GM12878 (cell line): Measurements from ENCODE around the gene KBTBD13. TPM values are rescaled to one million over a fixed set of nuclear protein-coding genes. Genes with fewer than 3 reads are reported as not detected.

Source experiments
- ATAC-seq: fragments of 200-7000 bp; cut with Tn5 transposase; 3 replicates; pipeline ENCODE4 v1.9.1; 2020; ENCODE audit warnings: mild to moderate bottlenecking, moderate library complexity
- BruUV-seq: library from RNA; stranded (reverse); fragments of 400-500 nt; replicated peaks from 2 replicates; lab custom pipeline; 2021; lab: Mats Ljungman, UMichigan
- CTCF ChIA-PET: fragments of 300-600 bp; sonication (Branson Sonifier 250); formaldehyde crosslinking; extraction: SDS; loops from one replicate; lab custom pipeline; 2021; ENCODE audit warnings: inconsistent platforms; lab: Yijun Ruan, JAX
- POLR2A ChIA-PET: fragments of 350-600 bp; formaldehyde crosslinking; extraction: SDS; loops from one replicate; lab custom pipeline; 2021; ENCODE audit warnings: inconsistent platforms; lab: Charles Lee
- RAD21 ChIA-PET: fragments of 300-600 bp; sonication (Branson Sonifier 250); formaldehyde crosslinking; loops from one replicate; lab custom pipeline; 2023; ENCODE audit warnings: antibody characterized with exemption; ENCODE audit not compliant: unreplicated experiment; lab: Charles Lee
- SMC1A ChIA-PET: fragments of 300-600 bp; sonication (Branson Sonifier 250); formaldehyde crosslinking; loops from one replicate; lab custom pipeline; 2023; ENCODE audit not compliant: unreplicated experiment, uncharacterized antibody; lab: Charles Lee
- DNase-seq: peaks from one replicate; pipeline ENCODE4 v3.0.0-alpha.2; 2011; ENCODE audit warnings: low read depth, low spot score
- FAIRE-seq: peaks from 3 replicates; lab custom pipeline; 2011; peaks lifted over from hg19 to GRCh38; lab: Jason Lieb, UNC
- H2AFZ ChIP-seq: 2 replicates; pipeline ENCODE4 v1.6.0; 2011; ENCODE audit warnings: low read depth, low read length, control low read depth; ENCODE audit not compliant: control insufficient read depth
- H3K27ac ChIP-seq: 2 replicates; pipeline ENCODE4 v1.5.1; 2011; ENCODE audit warnings: control low read depth; ENCODE audit not compliant: control insufficient read depth, insufficient read depth
- H3K27me3 ChIP-seq, 2 experiments: replicated peaks in 1 of 2; 2 replicates each; pipeline versions ENCODE4 v1.6.0 to v1.6.1; 2011; ENCODE audit warnings: low read length in 1 of 2; ENCODE audit not compliant: control insufficient read depth in 2 of 2, insufficient read depth in 2 of 2
- H3K36me3 ChIP-seq, 2 experiments: 2 replicates each; pipeline ENCODE4 v1.5.1; 2011; ENCODE audit warnings: low read length in 1 of 2; ENCODE audit not compliant: control insufficient read depth in 2 of 2, insufficient read depth in 2 of 2
- H3K4me1 ChIP-seq: 2 replicates; pipeline ENCODE4 v1.6.1; 2011; ENCODE audit warnings: mild to moderate bottlenecking, low read length, moderate library complexity, mixed read lengths; ENCODE audit not compliant: control insufficient read depth, insufficient read depth
- H3K4me2 ChIP-seq: 2 replicates; pipeline ENCODE4 v1.6.0; 2011; ENCODE audit warnings: control low read depth; ENCODE audit not compliant: control insufficient read depth, insufficient read depth
- H3K4me3 ChIP-seq: fragments of 200-600 bp; sonication (generic); 2 replicates; pipeline ENCODE4 v1.5.1; 2016
- H3K79me2 ChIP-seq: 2 replicates; pipeline ENCODE4 v1.6.0; 2011; ENCODE audit warnings: low read length; ENCODE audit not compliant: control insufficient read depth, insufficient read depth
- H3K9ac ChIP-seq: 2 replicates; pipeline ENCODE4 v1.8.0; 2011; ENCODE audit warnings: low read length, control low read depth, mixed read lengths; ENCODE audit not compliant: control insufficient read depth, insufficient read depth
- H3K9me3 ChIP-seq: replicated peaks from 3 replicates; pipeline ENCODE4 v1.5.1; 2011; ENCODE audit warnings: mild to moderate bottlenecking, low read length; ENCODE audit not compliant: control insufficient read depth, insufficient read depth
- H4K20me1 ChIP-seq: 2 replicates; pipeline ENCODE4 v1.6.0; 2011; ENCODE audit not compliant: control insufficient read depth, insufficient read depth
- BCL11A ChIP-seq: IDR thresholded peaks from 2 replicates; pipeline ENCODE4 v1.6.1; 2011; ENCODE audit warnings: low read depth, low read length
- JUNB ChIP-seq: IDR thresholded peaks from 2 replicates; pipeline ENCODE4 v1.6.1; 2016; ENCODE audit warnings: antibody characterized with exemption, mild to moderate bottlenecking
- RB1 ChIP-seq: fragments of 450-650 bp; formaldehyde crosslinking; IDR thresholded peaks from 2 replicates; pipeline ENCODE4 v1.6.1; 2017; ENCODE audit warnings: mild to moderate bottlenecking, borderline replicate concordance
- SPI1 ChIP-seq: IDR thresholded peaks from 2 replicates; pipeline ENCODE4 v1.6.1; 2011; ENCODE audit warnings: low read depth, mild to moderate bottlenecking, low read length, moderate library complexity, borderline replicate concordance; ENCODE audit not compliant: insufficient read depth
- SRF ChIP-seq, 2 experiments: IDR thresholded peaks; 2 replicates each; pipeline ENCODE4 v1.6.1; 2011; ENCODE audit warnings: low read depth in 2 of 2, low read length in 2 of 2, mild to moderate bottlenecking in 1 of 2, moderate library complexity in 1 of 2
- WGBS: methylation state at CpG from one replicate; pipeline ENCODE4 v1.1.6; 2016; ENCODE audit warnings: low lambda C conversion rate; ENCODE audit not compliant: insufficient replicate concordance, insufficient coverage; ENCODE audit errors: missing lambda C conversion rate; 5-methylcytosine and 5-hydroxymethylcytosine counted together
- in situ Hi-C: fragments of 300-500 bp; cut with MboI; formaldehyde crosslinking; loops from 9 replicates; pipeline ENCODE4 v1.14.3; 2018; ENCODE audit warnings: mixed read lengths
- intact Hi-C: fragments of 100-400 bp; cut with micrococcal nuclease; formaldehyde crosslinking; loops from one replicate; pipeline ENCODE4 v1.14.2; 2022; ENCODE audit not compliant: unreplicated experiment
- polyA plus RNA-seq, 11 experiments: library from polyadenylated mRNA; depleted of rRNA in 4 of 11; unstranded in 6 of 11; stranded (reverse) in 5 of 11; fragments of >200 nt; fragmentation: Nextera tagmentation in 4 of 11; fragmentation: Illumina TruSeq in 1 of 11; extraction: Ambion mirVana in 4 of 11; extraction: Trizol in 1 of 11; gene quantifications; 1 replicate in 1 of 11; 2 replicates in 10 of 11; pipeline versions ENCODE4 v1.2.1 to v1.2.3, GENCODE V29; 2011 to 2016; ENCODE audit warnings: inconsistent platforms in 2 of 11, missing spikeins in 2 of 11, low read depth in 1 of 11
- total RNA-seq, 4 experiments: library from RNA; depleted of rRNA in 3 of 4; stranded (reverse); fragments of >200 nt in 3 of 4; fragmentation: Illumina TruSeq in 1 of 4; extraction: Trizol in 1 of 4; gene quantifications; 2 replicates each; pipeline versions ENCODE4 v1.2.1 to v1.2.3, GENCODE V29; 2013 to 2021

The KBTBD13 gene
- total and polyA plus RNA-seq, 10 of the 15 experiments (the other 5 are each of a cell fraction or from before 2014, with no cell fraction given): 0.06 TPM; not detected in 9

GRCh38 chr15:65026756-65027155, 49.8 kb upstream of the KBTBD13 start (continued):
- TF ChIP-seq BCL11A: no peak
- TF ChIP-seq RB1: no peak
- TF ChIP-seq SRF (IDR thresholded peaks at IDR 0.05; ENCODE audit: low read depth in 2 of 2, low read length in 2 of 2): no peak

GRCh38 chr15:65027593-65027992, 49.0 kb upstream of the KBTBD13 start:
- no peak for DNase-seq
- in situ Hi-C loops: no loop called here
- peaks cover 20% of the 10 kb centered on the region for H3K79me2 ChIP-seq
- peaks cover 9% of the 10 kb centered on the region for H3K4me1 ChIP-seq
- H2AFZ ChIP-seq: no peak overlapping the region
- RAD21 ChIA-PET: no interaction called here
- H3K36me3 ChIP-seq: peaks cover 0 to 11% of the 10 kb centered on the region in 2 experiments; a peak in 1 of 4 replicates
- H3K4me3 ChIP-seq: peak overlapping the region; percentile 95
- no TSS peak for BruUV-seq
- no peak for TF ChIP-seq JUNB
- peak; percentile 59 for TF ChIP-seq SPI1
- CTCF ChIA-PET: no interaction called here
- no peak overlapping the region; the same call in 1 of the 2 replicates for H3K9ac ChIP-seq
- intact Hi-C loops: loop anchor here (5.0 kb wide), 1 partner anchor 135 kb away; no protein-coding TSS in a partner anchor
- no peak for ATAC-seq
- no peak for FAIRE-seq
- H4K20me1 ChIP-seq: no peaks in the 10 kb centered on the region
- SMC1A ChIA-PET: interaction anchor here (0.6 to 1.5 kb wide), 4 partner anchors 16 to 65 kb away, joined by 3 to 4 read pairs (median 3); no protein-coding TSS in a partner anchor
- 0% methylated on average over 1 of the region's 1 CpG for WGBS
- no peaks in the 10 kb centered on the region for H3K27me3 ChIP-seq
- H3K9me3 ChIP-seq: no peaks in the 10 kb centered on the region
- 0 out of 2 replicates have a peak overlapping the region, but pooled peaks have one; percentile 0 for H3K27ac ChIP-seq
- POLR2A ChIA-PET: interaction anchor here (0.6 to 0.8 kb wide), 2 partner anchors 37 to 155 kb away, joined by 3 read pairs; no protein-coding TSS in a partner anchor
- peak overlapping the region; percentile 62 for H3K4me2 ChIP-seq
